Measurements from ENCODE around the gene CDK11B.
"Not testable (repeated sequence)": the region's sequence is repeated elsewhere in the genome, so short reads cannot be mapped to it uniquely, and the experiment has no call there.

- not testable (repeated sequence) for TF ChIP-seq CTCF, POLR2A (IDR thresholded peaks at IDR 0.05)
These were observed 32.6 kb upstream of the CDK11B start for GRCh38 chr1:1691443-1691842.
